ENCODE data around the gene PABPC1L.

The PABPC1L gene

DNA sequence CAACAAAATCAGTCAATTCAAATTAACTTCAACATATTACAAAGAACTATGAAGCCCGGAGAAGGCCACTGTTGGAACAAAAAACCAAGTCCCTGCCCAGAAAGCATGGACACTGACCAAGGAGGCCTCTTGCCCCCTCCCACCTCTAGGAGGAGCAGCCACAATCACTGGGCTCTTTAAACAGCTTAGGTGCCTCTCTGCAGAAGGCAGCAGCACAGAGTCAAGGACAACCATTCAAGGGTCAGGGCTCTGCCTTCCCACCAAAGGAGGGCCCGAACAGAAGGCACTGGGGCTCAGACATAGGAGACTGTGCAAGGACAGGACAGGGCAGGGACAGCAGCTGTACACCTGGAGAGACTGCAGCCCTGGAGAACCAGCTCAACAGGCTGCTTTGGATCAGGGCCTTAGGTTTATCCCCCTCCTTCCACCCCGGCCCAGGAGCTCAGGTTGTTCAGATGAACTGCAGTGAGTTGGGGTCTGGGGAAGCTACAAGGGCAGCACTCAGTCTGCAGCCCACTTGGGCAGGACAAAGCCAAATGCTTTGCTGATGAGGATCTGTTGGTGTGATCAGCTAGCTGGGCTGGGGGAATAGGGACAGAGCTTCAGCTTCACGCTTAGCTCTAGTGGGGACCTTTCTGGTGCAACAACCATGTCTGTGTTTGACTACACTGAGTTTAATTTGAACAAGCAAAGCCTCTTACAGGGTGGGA, 32.6 kb downstream of the PABPC1L start:
- DNase-seq (ENCODE audit: low read depth, low spot score) = no peak

GRCh38 chr20:44943828-44944227, 34.0 kb downstream of the PABPC1L start:
- no peak for DNase-seq (ENCODE audit: low read depth, low spot score)

DNA sequence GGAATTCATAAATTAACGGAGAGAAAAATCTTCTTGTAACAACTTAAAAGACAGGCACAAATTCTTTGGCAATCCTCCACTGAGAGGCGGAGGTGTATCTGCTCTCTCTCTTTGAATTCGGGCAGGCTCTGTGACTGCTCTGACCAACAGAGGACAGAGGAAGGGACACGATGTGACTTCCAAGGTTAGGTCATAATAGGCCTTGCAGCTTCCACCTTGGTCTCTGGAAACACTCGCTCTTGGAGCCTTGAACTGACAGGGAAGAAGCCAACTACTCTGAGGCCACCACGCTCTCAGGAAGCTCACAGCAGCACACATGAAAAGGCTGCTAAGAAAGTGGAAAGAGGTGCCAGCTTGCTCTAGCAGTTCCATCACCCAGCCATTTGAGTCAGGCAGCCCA, 35.4 kb downstream of the PABPC1L start:
- no peak for DNase-seq (ENCODE audit: low read depth, low spot score)

- DNase-seq (ENCODE audit: low read depth, low spot score) = no peak
Measured at GRCh38 chr20:44946271-44946852, 36.5 kb downstream of the PABPC1L start.

GRCh38 chr20:44948107-44948506, 38.2 kb downstream of the PABPC1L start:
- DNase-seq (ENCODE audit: low read depth, low spot score) = no peak

- no peak for DNase-seq (ENCODE audit: low read depth, low spot score)
Measured at GRCh38 chr20:44948513-44948912, 38.7 kb downstream of the PABPC1L start.

GRCh38 chr20:44950368-44950767, 40.5 kb downstream of the PABPC1L start:
- no peak for DNase-seq (ENCODE audit: low read depth, low spot score)

GRCh38 chr20:44952731-44953130, 42.9 kb downstream of the PABPC1L start:
- no peak for DNase-seq (ENCODE audit: low read depth, low spot score)

DNA sequence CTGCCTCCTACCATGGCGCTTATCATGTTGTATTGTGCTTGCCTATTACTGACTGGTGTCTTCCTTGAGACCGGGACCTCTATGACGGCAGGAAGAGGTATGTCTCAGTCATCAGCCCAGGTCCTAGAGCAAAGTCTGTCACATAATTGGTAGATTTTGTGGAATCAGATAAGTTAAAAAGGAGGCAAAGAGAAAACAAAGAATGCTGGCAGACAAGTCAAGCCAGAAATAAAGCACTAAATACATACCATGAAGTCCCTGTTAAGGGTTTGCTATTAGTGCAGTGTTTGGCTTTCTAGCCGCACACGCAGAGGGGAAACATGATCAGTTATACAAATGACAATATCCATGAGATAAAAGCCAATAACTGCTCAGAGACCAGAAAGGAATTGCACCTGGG, 44.4 kb downstream of the PABPC1L start:
- no peak for DNase-seq (ENCODE audit: low read depth, low spot score)

GRCh38 chr20:44955270-44955669, 45.4 kb downstream of the PABPC1L start:
- DNase-seq (ENCODE audit: low read depth, low spot score) = no peak

- DNase-seq (ENCODE audit: low read depth, low spot score) = no peak
Measured at GRCh38 chr20:44956410-44956809, 46.5 kb downstream of the PABPC1L start.

- DNase-seq (ENCODE audit: low read depth, low spot score) = no peak
Measured at GRCh38 chr20:44958276-44958675, 48.4 kb downstream of the PABPC1L start.

DNA sequence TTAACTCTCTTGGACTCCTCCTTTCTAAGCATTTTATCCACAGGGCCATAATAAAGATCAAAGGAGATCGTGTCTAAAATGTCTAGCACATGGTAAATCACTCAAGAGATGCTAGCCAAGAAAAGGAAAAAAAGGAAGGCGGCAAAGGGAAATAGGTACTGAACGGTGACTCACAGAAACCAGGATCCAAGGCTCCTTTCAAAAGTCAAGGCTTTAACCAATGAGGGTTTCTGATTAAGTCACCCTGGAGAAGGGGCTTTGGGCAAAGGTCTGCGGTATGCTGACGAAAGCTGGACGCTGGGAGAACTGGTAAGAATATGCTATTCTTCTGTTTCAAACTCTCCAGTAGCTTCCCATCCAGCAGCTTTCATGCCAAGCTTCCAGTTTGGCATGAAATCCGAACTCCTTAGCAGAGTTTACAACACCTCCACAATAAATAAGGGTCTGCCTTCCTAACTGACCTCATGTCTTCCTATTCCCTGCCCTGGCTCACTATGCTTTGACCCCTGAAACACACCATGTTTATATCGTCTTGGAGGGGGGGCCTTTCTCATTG, 49.3 kb downstream of the PABPC1L start:
- no peak for DNase-seq (ENCODE audit: low read depth, low spot score)

DNA sequence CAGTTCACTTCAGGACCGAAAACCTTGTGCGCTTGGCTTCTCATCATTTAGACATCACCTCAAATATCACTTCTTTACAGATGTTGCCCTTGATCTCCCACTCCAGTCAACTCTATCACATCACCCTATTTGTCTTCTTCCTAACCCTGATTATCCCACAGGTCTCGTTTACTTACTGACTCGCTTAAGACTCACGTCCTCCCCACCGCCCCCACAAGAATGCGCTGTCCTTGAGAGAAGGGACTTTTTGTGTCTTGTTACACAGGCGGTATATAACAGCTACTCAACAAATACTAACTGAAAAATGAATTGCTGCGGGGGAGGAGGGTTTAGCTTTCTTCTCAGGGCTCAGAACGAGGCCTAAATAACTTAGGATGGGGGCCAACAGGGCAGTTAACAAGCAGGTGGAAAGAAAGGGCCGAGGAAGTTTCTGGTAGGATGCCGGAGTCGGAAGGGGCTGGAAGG, 49.8 kb downstream of the PABPC1L start:
- peak; percentile 54 for DNase-seq (ENCODE audit: low read depth, low spot score)

DNA sequence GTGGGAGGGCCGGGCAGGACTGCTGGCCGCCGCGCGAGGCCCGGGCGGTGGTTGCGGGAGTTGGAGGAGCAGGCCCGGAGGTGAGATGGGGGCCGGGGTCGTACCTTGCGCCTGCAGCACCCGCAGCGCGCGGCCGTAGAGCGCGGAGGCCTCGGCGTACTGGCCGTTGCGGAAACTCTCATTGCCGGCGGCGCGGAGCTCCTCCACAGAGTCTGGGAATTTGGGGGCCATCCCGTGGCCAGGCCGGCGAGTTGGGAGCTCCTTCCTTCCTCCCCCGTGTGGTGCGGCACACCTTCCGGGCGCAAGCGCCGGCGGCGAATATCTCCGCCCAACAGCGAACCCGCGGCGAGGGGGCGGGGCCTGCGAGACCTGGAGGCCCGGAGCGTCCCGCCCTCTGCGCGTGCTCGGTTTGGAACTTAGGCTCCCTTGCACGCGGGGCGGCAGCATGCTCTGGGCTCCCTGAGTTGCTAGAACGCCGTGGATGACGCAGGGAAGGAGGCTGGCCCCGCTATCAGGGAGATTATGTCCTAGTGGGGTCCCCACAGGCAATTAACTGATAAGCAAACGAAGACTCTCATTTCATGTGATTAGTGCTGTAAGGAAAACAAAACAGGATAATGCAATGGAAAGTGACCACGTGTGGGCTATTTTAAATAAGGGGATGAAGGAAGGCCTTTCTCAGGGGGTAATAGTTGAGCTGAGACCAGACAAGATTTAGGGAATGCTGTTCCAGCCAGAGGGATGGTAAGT, 50.4 kb downstream of the PABPC1L start, which contains the start of gene TOMM34:
TOMM34 (minus strand) TSS at position 295 of the 750 bp plus-strand sequence; CDS start at position 231, 64 bp downstream.
- peak; percentile 88 for DNase-seq (ENCODE audit: low read depth, low spot score)

GRCh38 chr20:44961011-44961869, 51.4 kb downstream of the PABPC1L start:
- no peak for DNase-seq (ENCODE audit: low read depth, low spot score)

GRCh38 chr20:44961870-44962267, 52.0 kb downstream of the PABPC1L start:
- DNase-seq (ENCODE audit: low read depth, low spot score) = no peak

GRCh38 chr20:44962483-44962882, 52.6 kb downstream of the PABPC1L start:
- no peak for DNase-seq (ENCODE audit: low read depth, low spot score)

GRCh38 chr20:44963325-44964215, 53.7 kb downstream of the PABPC1L start:
- DNase-seq (ENCODE audit: low read depth, low spot score) = no peak

- DNase-seq (ENCODE audit: low read depth, low spot score) = no peak
Measured at GRCh38 chr20:44965651-44966029, 55.8 kb downstream of the PABPC1L start.
